WI38 (cell line): ENCODE data around the gene SMAP1.

Experiments used
- H3K4me3 ChIP-seq: 2 replicates; pipeline ENCODE4 v1.5.1; 2011; ENCODE audit warnings: low read depth, mild to moderate bottlenecking, control low read depth, low read length
- TF ChIP-seq, protein P1 (sequence below): IDR thresholded peaks from 2 replicates; pipeline ENCODE4 v1.5.1; 2012; ENCODE audit warnings: low read depth, mild to moderate bottlenecking, control low read depth, low read length

Gene SMAP1

DNA sequence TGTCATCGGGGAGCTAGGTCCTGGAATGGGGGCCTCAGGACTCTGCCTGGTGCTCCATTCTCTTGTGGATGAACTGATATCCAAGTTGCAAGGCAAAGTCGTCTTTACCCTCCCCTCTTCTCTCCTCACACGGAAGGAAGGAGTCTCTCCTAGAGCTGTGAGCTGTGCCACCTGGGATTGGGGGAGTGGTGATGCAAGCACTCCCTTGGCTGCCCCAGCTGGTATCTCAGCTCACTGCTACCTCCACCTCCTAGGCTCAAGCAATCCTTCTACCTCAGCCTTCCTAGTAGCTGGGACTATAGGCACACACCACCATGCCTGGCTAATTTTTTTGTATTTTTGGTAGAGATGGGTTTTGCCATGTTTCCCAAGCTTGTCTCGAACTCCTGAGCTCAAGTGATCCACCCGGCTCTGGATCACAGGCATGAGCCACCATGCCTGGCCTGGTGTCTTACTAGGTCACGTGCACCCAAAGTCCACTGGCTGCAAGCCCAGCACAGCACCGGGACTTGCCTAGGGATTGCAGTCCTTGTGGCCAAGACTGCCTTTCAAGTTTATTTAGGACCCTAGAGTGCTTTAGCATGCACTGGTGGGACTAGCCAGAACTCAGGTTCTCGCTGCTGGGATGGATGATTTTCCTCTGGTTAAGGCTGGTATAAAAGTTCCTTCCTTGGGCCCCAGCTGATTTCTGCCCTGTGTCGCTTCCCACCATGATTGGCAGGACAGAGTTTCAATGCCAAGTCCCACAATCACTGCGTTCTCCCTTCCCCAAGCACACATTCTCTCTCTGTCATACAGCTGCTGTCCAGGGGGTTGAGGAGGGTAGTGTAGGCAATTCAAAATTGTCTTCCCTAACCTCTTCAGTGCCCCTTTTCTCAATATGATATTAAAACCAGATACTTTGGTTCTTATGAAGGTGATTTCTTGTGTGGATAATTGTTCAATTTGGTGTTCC is 33.5 kb downstream of the SMAP1 start:
- no peak overlapping the region for H3K4me3 ChIP-seq
- TF ChIP-seq, protein P1, sequence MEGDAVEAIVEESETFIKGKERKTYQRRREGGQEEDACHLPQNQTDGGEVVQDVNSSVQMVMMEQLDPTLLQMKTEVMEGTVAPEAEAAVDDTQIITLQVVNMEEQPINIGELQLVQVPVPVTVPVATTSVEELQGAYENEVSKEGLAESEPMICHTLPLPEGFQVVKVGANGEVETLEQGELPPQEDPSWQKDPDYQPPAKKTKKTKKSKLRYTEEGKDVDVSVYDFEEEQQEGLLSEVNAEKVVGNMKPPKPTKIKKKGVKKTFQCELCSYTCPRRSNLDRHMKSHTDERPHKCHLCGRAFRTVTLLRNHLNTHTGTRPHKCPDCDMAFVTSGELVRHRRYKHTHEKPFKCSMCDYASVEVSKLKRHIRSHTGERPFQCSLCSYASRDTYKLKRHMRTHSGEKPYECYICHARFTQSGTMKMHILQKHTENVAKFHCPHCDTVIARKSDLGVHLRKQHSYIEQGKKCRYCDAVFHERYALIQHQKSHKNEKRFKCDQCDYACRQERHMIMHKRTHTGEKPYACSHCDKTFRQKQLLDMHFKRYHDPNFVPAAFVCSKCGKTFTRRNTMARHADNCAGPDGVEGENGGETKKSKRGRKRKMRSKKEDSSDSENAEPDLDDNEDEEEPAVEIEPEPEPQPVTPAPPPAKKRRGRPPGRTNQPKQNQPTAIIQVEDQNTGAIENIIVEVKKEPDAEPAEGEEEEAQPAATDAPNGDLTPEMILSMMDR: no peak

DNA sequence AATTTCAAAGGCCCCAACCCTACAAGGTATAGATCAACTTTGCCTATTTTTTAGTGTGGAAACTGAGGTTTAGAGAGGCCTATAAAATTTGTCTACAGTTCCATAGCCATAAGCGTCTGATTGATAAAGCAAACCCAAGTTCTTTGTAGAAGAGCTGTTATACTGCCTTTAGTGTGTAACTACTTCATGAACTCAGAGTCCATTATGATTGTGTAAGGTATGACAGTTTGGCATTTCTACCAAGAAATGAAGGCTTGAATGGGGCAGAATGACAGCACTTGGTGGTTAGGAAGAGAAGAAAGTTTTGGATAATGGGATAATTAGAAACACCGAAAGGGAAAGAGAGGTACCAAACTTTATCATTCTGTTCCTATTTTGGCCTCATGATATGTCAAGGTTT is 38.1 kb downstream of the SMAP1 start:
- TF ChIP-seq, protein P1: no peak

DNA sequence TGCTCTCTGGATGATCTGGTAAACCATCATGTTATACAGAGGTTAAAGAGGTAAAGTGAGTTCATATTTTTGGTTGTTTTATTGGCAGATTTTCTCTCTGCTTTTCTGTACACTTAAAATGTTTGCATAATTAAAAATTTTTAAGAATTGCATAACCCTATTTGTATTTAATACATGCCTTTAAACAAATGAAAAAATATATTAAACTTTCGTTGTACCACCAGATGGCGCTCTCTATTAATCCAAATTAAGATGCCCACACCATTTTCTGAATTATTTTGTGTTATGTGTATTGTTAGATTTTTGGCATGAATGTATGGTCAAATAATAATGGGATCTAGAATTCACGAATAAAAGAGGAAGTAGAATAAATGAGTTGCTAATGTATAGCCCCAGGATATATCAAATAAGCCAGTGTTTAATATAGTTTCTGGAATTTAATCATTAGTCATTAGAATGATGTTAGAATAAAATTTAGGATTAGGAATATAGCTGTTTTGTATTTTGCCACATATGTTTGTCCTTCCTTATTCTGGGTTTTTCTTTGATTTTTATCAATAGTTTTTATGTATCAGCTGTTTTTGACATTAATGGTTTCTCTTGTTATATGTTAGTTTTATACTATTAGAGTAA is 38.9 kb downstream of the SMAP1 start:
- TF ChIP-seq, protein P1: no peak
- H3K4me3 ChIP-seq: no peak overlapping the region

More for the DNA sequence above, 38.1 kb downstream of the SMAP1 start:
- no peak overlapping the region for H3K4me3 ChIP-seq

DNA sequence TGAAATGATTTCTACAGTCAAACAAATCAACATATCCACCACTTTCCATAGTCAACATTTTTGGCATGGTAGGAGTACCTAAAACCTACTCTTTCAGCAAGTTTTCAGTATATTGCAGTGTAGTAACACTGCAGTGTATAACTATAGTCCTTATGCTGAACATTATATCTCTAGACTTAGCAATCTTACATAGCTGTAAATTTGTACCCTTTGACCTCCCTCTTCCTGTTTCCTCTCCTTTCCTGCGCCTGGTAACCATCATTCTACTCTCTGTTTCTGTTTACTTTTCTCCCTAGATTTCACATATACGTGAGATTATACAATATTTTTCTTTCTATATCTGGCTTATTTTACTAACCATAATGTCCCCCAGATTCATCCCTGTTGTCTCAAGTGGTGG is 40.2 kb downstream of the SMAP1 start:
- H3K4me3 ChIP-seq: no peak overlapping the region
- TF ChIP-seq, protein P1: no peak

DNA sequence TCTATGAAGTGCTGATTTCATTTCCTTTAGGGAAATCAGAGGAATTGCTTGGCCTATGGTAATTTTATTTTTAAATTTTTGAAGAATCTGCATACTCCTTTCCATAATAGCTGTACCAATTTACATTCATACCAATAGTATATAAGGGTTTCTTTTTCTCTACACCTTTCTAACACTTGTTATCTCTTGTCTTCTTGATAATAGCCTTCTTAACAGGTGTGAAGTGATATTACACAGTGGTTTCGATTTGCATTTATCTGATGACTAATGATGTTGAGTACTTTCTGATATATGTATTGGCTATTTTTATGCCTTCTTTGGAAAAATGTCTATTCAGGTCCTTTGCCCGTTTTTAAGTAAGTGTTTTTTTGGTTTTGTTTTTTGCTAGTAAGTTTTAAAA is 40.8 kb downstream of the SMAP1 start:
- H3K4me3 ChIP-seq: no peak overlapping the region
- TF ChIP-seq, protein P1: no peak

DNA sequence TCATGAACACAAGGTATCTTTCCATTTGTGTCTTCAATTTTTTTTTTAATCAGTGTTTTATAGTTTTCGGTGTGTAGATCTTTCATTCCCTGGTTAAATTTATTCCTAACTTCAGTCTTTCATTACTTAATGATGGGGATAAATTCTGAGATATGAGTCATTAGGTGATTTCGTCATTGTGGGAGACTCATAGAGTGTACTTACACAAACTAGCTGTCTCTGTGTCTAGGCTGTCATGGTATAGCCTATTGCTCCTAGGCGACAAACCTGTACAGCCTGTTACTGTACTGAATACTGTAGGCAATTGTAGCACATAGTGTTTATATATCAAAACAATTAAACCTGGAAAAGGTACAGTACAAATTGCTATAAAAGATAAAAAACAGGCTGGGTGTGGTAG is 42.1 kb downstream of the SMAP1 start:
- TF ChIP-seq, protein P1: no peak
- no peak overlapping the region for H3K4me3 ChIP-seq

DNA sequence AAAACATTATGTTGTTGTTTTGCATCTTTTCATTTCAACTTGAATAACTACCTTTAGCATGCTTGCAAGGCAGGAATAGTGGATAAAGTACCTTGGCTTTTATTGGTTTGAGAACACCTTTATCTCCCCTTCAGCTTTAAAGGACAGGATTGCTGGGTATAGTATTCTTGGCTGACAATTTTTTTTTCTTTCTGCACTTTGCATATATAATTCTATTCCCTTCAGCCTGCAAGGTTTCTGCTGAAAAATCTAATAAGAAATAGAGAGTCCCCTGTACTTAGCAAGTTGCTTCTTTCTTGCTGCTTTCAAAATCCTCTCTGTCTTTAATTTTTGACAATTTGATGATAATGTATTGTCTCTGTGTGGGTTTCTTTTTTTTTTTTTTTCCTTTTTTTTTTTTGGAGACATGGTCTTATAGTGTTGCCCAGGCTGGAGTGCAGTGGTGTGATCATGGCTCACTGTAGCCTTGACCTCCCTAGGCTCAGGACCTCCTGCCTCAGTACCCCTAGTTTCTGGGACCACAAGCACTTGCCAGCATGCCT is 47.1 kb downstream of the SMAP1 start:
- H3K4me3 ChIP-seq: no peak overlapping the region
- TF ChIP-seq, protein P1: no peak
